PC-3 (cell line): ENCODE data around the gene GATA6.

Source experiments
- CTCF ChIP-seq: fragments of 300-600 bp; sonication (generic); conservative IDR thresholded peaks from 2 replicates; pipeline ENCODE4 v1.5.1; 2017; ENCODE audit warnings: antibody characterized with exemption, low read depth, mild to moderate bottlenecking, low read length
- EZH2 ChIP-seq: fragments of 300-600 bp; sonication (generic); IDR thresholded peaks from one replicate; pipeline ENCODE4 v1.6.1; 2017; ENCODE audit warnings: antibody characterized with exemption, mild to moderate bottlenecking, low read length; ENCODE audit not compliant: unreplicated experiment

- TF ChIP-seq CTCF (no peak), EZH2 (no peak)
These were observed 19.3 kb downstream of the GATA6 start for GRCh38 chr18:22188559-22189267.
